ENCODE data around the gene KLHDC8B. TPM values are rescaled to one million over a fixed set of nuclear protein-coding genes. Genes with fewer than 3 reads are reported as not detected.

Gene KLHDC8B
- total and polyA plus RNA-seq, 8 donors = 5.5 to 19.1 (median 10.7) TPM

- 61 to 73% methylated on average over 1 of the region's 1 CpG for WGBS, 2 donors
- DNase-seq (no peak), ATAC-seq (no peak), FAIRE-seq (no peak)
- TF ChIP-seq CTCF (IDR thresholded peaks at IDR 0.05) = no peak
- Histone ChIP-seq H3K27ac (no peak overlapping the region), H3K4me3 (no peak overlapping the region), H3K4me1 (no peaks in the 10 kb centered on the region), H3K36me3 (no peaks in the 10 kb centered on the region), H3K27me3 (no peaks in the 10 kb centered on the region), H3K9me3 (no peaks in the 10 kb centered on the region)
- intact Hi-C loops (cut with DNase I) = no loop called here
Measured at GRCh38 chr3:49157289-49157688, 14.1 kb upstream of the KLHDC8B start.

GRCh38 chr3:49158103-49158709 is 13.2 kb upstream of the KLHDC8B start:
- intact Hi-C loops (cut with DNase I) = no loop called here
- Histone ChIP-seq H3K4me3 (no peak overlapping the region), H3K9me3 (no peaks in the 10 kb centered on the region), H3K4me1 (no peaks in the 10 kb centered on the region), H3K27me3 (no peaks in the 10 kb centered on the region), H3K36me3 (peaks cover 0 to 2% (median 0%) of the 10 kb centered on the region in 3 donors), H3K27ac (no peak overlapping the region)
- ATAC-seq (peak in 3 of 4 donors; percentile 68 to 87 (median 77)), DNase-seq (peak in 1 of 6 donors; percentile 45), FAIRE-seq (no peak)
- 63 to 66% methylated on average over 5 of the region's 5 CpGs for WGBS, 2 donors
- TF ChIP-seq CTCF (IDR thresholded peaks at IDR 0.05) = peak in 1 of 4 donors; percentile 10

GRCh38 chr3:49158792-49159191 is 12.6 kb upstream of the KLHDC8B start:
- intact Hi-C loops (cut with DNase I) = no loop called here

GRCh38 chr3:49161197-49161596 is 10.2 kb upstream of the KLHDC8B start:
- Histone ChIP-seq H3K36me3 (peaks cover 0 to 9% (median 0%) of the 10 kb centered on the region in 3 donors), H3K9me3 (no peaks in the 10 kb centered on the region), H3K27ac (no peak overlapping the region), H3K27me3 (no peaks in the 10 kb centered on the region), H3K4me3 (no peak overlapping the region), H3K4me1 (peaks cover 0 to 7% (median 0%) of the 10 kb centered on the region in 3 donors)
- DNase-seq (no peak), ATAC-seq (no peak), FAIRE-seq (no peak)
- intact Hi-C loops (cut with DNase I) = no loop called here
- WGBS, 2 donors = 92 to 95% methylated on average over 2 of the region's 2 CpGs
- no peak for TF ChIP-seq CTCF (IDR thresholded peaks at IDR 0.05)

More at GRCh38 chr3:49158792-49159191, 12.6 kb upstream of the KLHDC8B start:
- H3K27ac ChIP-seq = no peak overlapping the region
- no peaks in the 10 kb centered on the region for H3K9me3 ChIP-seq
- no peak for ATAC-seq
- WGBS, 2 donors = 64 to 77% methylated on average over 2 of the region's 2 CpGs
- no peaks in the 10 kb centered on the region for H3K27me3 ChIP-seq
- no peak for FAIRE-seq
- DNase-seq = no peak
- H3K4me3 ChIP-seq = no peak overlapping the region
- TF ChIP-seq CTCF (IDR thresholded peaks at IDR 0.05) = no peak
- H3K4me1 ChIP-seq = no peaks in the 10 kb centered on the region
- peaks cover 0 to 8% (median 0%) of the 10 kb centered on the region in 3 donors for H3K36me3 ChIP-seq

GRCh38 chr3:49161808-49162530 is 9.4 kb upstream of the KLHDC8B start:
- TF ChIP-seq CTCF (IDR thresholded peaks at IDR 0.05) = no peak
- no peak for DNase-seq
- WGBS, 2 donors = 87 to 90% methylated on average over 3 of the region's 3 CpGs

More at GRCh38 chr3:49161808-49162530, 9.4 kb upstream of the KLHDC8B start:
- Histone ChIP-seq H3K4me1 (peaks cover 0 to 7% (median 0%) of the 10 kb centered on the region in 3 donors), H3K27me3 (no peaks in the 10 kb centered on the region), H3K9me3 (no peaks in the 10 kb centered on the region), H3K36me3 (peaks cover 0 to 9% (median 0%) of the 10 kb centered on the region in 3 donors), H3K4me3 (no peak overlapping the region), H3K27ac (no peak overlapping the region)
- ATAC-seq (no peak), FAIRE-seq (no peak)
- intact Hi-C loops (cut with DNase I) = no loop called here

All from pancreas (tissue), 10 donors.